ENCODE data around the gene CCDC150. TPM values are rescaled to one million over a fixed set of nuclear protein-coding genes. Genes with fewer than 3 reads are reported as not detected.
"Not testable (repeated sequence)": the region's sequence is repeated elsewhere in the genome, so short reads cannot be mapped to it uniquely, and the experiment has no call there.

CCDC150 gene
- total RNA-seq, 4 donors from 2014 or later: 0.94 to 3.2 (median 1.5) TPM

DNA sequence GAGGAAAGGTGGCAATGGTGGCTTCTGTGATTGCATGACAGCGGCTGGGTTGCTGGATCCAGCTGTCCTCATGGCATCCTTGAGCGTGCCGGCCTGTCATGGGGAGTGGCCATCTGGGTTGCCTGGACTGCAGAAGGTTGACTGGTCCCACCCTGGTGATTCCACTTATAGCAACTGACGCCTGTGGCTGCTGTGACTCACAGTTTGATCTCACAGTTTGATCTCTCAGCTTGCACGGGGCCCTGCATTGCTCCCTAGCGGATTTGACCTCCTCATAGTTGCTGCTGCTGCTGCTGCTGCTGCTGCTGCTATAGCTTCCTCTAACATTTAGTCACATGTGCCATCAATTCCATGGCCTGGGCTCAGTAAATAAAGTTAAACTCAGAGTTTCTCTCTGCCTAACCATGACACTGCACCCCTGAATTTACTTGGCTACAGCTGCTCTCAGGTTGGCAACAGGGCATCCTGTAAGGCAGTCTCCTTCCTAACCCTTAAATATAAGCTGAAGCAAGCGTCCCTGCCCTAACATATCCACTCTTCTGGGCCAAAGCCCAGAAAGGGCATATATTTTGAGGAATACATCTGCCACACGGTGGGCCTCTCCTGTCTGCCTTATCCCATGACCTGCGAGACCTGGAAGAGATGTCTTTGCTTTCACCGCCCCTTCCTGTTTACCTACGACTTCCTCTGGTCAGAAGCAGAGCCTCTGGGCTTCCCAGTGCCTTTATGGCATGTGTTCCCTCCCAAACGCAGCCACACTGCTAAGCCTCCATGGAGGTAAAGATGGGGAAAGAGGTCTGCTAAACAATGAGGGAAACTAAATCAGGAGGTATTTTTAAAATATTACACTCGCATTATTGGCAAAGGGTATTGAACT is 37.8 kb upstream of the CCDC150 start:
- Histone ChIP-seq H3K36me3 (no peaks in the 10 kb centered on the region), H3K27me3 (no peaks in the 10 kb centered on the region), H3K27ac (peak overlapping the region in 1 of 3 donors; percentile 45), H3K4me3 (replicated peaks in 1 of 3) (no peak overlapping the region), H3K4me1 (no peaks in the 10 kb centered on the region), H3K9me3 (no peaks in the 10 kb centered on the region)
- WGBS, 2 donors: 64 to 69% methylated on average over 13 of the region's 13 CpGs
- peak in 1 of 2 donors; percentile 3 for DNase-seq
- TF ChIP-seq, protein P1, sequence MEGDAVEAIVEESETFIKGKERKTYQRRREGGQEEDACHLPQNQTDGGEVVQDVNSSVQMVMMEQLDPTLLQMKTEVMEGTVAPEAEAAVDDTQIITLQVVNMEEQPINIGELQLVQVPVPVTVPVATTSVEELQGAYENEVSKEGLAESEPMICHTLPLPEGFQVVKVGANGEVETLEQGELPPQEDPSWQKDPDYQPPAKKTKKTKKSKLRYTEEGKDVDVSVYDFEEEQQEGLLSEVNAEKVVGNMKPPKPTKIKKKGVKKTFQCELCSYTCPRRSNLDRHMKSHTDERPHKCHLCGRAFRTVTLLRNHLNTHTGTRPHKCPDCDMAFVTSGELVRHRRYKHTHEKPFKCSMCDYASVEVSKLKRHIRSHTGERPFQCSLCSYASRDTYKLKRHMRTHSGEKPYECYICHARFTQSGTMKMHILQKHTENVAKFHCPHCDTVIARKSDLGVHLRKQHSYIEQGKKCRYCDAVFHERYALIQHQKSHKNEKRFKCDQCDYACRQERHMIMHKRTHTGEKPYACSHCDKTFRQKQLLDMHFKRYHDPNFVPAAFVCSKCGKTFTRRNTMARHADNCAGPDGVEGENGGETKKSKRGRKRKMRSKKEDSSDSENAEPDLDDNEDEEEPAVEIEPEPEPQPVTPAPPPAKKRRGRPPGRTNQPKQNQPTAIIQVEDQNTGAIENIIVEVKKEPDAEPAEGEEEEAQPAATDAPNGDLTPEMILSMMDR (IDR thresholded peaks at IDR 0.05): no peak
- no peak for TF ChIP-seq POLR2A (IDR thresholded peaks at IDR 0.05)
- intact Hi-C loops (cut with DNase I): no loop called here

DNA sequence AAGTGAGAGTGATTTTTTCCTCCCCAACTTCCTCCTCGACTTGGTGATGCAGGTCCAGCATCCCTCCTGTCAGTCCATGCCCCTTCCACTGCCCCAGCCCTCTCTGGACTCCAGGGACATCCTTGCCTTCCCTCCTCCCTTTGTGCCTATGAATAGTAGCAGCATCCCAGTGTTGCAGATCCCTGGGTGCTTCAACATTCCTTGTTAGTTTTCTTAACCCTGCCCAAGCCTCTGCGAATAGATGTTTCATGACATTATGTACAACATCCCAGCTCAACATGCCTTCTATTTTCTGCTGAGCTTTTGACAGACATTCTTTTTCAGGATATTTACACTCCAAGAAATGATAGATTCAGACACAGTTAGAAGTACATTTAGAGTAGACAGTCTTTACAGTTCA is 35.3 kb upstream of the CCDC150 start:
- Histone ChIP-seq H3K27me3 (no peaks in the 10 kb centered on the region), H3K27ac (no peak overlapping the region), H3K4me3 (replicated peaks in 1 of 3) (no peak overlapping the region), H3K4me1 (peaks cover 0 to 4% of the 10 kb centered on the region in 2 donors), H3K9me3 (no peaks in the 10 kb centered on the region), H3K36me3 (no peaks in the 10 kb centered on the region)
- TF ChIP-seq, protein P1 (IDR thresholded peaks at IDR 0.05): no peak
- no peak for TF ChIP-seq POLR2A (IDR thresholded peaks at IDR 0.05)
- WGBS, 2 donors: 66 to 83% methylated on average over 2 of the region's 2 CpGs
- intact Hi-C loops (cut with DNase I): no loop called here
- no peak for DNase-seq

DNA sequence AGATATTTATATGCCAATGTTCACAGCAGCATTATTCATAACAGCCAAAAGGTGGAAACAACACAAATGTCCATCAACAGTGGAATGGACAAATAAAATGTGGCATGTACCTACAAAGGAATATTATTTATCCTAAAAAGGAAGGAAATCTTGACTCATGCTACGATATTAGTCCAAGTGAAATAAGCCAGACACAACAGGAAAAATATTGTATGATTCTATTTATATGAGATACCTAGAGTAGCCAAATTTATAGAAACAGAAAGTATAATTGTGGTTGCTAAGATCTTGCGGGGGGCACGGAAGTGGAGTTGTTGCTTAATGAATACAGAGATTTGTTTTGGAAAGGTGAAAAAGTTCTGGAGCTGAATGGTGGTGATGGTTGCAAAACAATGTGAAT is 33.0 kb upstream of the CCDC150 start:
- 69 to 70% methylated on average over 3 of the region's 3 CpGs for WGBS, 2 donors
- no peak for DNase-seq
- no peak overlapping the region for H3K4me3 ChIP-seq (replicated peaks in 1 of 3)
- H3K27ac ChIP-seq: no peak overlapping the region
- TF ChIP-seq POLR2A (IDR thresholded peaks at IDR 0.05): no peak
- TF ChIP-seq, protein P1 (IDR thresholded peaks at IDR 0.05): no peak
- H3K27me3 ChIP-seq: no peaks in the 10 kb centered on the region
- H3K4me1 ChIP-seq: peaks cover 0 to 4% of the 10 kb centered on the region in 2 donors
- intact Hi-C loops (cut with DNase I): no loop called here
- no peaks in the 10 kb centered on the region for H3K36me3 ChIP-seq
- H3K9me3 ChIP-seq: no peaks in the 10 kb centered on the region

DNA sequence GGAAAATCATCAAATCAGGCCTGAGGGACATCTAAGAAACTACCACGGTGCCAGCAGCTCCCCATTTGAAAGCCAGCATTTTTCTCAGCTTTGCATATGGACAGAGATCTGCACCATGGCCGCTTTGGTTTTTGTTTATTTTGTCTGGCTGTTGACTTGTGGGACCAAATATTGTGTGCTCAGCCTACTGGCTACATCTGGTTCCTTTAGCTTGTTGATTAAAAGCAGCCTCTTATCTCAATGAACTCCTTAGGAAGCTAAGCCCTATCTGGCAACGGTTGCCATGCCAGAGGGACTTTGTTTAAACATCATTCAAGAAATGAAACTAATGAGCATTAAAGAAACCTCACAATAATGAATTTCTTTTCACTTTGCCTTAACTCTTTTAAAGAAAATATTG is 32.4 kb upstream of the CCDC150 start:
- no peak overlapping the region for H3K4me3 ChIP-seq (replicated peaks in 1 of 3)
- H3K9me3 ChIP-seq: no peaks in the 10 kb centered on the region
- peak overlapping the region in 1 of 3 donors; percentile 31 for H3K27ac ChIP-seq
- H3K36me3 ChIP-seq: no peaks in the 10 kb centered on the region
- no peak for TF ChIP-seq POLR2A (IDR thresholded peaks at IDR 0.05)
- TF ChIP-seq, protein P1 (IDR thresholded peaks at IDR 0.05): no peak
- peaks cover 0 to 4% of the 10 kb centered on the region in 2 donors for H3K4me1 ChIP-seq
- intact Hi-C loops (cut with DNase I): no loop called here
- DNase-seq: peak in 1 of 2 donors; percentile 9
- H3K27me3 ChIP-seq: no peaks in the 10 kb centered on the region
- 13 to 16% methylated on average over 3 of the region's 3 CpGs for WGBS, 2 donors

DNA sequence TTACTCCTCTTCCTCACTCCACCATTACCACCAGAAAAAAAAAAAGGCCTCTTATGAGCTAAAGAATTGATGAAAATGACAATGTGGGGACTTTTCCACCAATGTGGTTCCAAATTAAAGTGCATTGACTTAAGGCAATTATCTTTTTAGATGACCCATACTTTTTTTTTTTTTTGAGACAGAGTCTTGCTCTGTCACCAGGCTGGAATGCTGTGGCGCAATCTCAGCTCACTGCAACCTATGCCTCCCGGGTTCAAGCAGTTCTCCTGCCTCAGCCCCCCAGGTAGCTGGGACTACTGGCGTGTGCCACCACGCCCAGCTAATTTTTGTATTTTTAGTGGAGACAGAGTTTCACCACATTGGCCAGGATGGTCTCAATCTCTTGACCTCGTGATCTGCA is 31.6 kb upstream of the CCDC150 start:
- H3K27me3 ChIP-seq; intact Hi-C loops (cut with DNase I); H3K9me3 ChIP-seq; DNase-seq; H3K27ac ChIP-seq; H3K4me3 ChIP-seq (replicated peaks in 1 of 3); H3K4me1 ChIP-seq; H3K36me3 ChIP-seq: not testable (repeated sequence)
- 91 to 94% methylated on average over 5 of the region's 5 CpGs for WGBS, 2 donors

Data from thyroid gland (tissue), 4 donors.